Measurements from ENCODE around the gene PPP1R37. TPM values are rescaled to one million over a fixed set of nuclear protein-coding genes. Genes with fewer than 3 reads are reported as not detected.
A peak's percentile ranks its signal among the peaks of the same experiment; 100 is the strongest.

PPP1R37 gene
- total RNA-seq, 1 donor from 2014 or later: 36.5 TPM

GRCh38 chr19:45128146-45128545 lies 35.2 kb downstream of the PPP1R37 start:
- Histone ChIP-seq H3K36me3 (ENCODE audit: control insufficient read depth, insufficient read depth, low read length) (no peaks in the 10 kb centered on the region), H3K4me3 (ENCODE audit: low read depth, low read length) (no peak overlapping the region), H3K27me3 (ENCODE audit: control insufficient read depth, insufficient read depth, low read length) (no peaks in the 10 kb centered on the region)
- DNase-seq (ENCODE audit: low read depth): no peak
- TF ChIP-seq CTCF (IDR thresholded peaks at IDR 0.05; ENCODE audit: insufficient read depth, low read length, poor library complexity, severe bottlenecking): no peak

GRCh38 chr19:45128806-45129205 lies 35.8 kb downstream of the PPP1R37 start:
- Histone ChIP-seq H3K36me3 (ENCODE audit: control insufficient read depth, insufficient read depth, low read length) (no peaks in the 10 kb centered on the region), H3K4me3 (ENCODE audit: low read depth, low read length) (no peak overlapping the region), H3K27me3 (ENCODE audit: control insufficient read depth, insufficient read depth, low read length) (no peaks in the 10 kb centered on the region)
- no peak for TF ChIP-seq CTCF (IDR thresholded peaks at IDR 0.05; ENCODE audit: insufficient read depth, low read length, poor library complexity, severe bottlenecking)
- no peak for DNase-seq (ENCODE audit: low read depth)

- DNase-seq (ENCODE audit: low read depth): no peak
- Histone ChIP-seq H3K27me3 (ENCODE audit: control insufficient read depth, insufficient read depth, low read length) (no peaks in the 10 kb centered on the region), H3K4me3 (ENCODE audit: low read depth, low read length) (no peak overlapping the region), H3K36me3 (ENCODE audit: control insufficient read depth, insufficient read depth, low read length) (no peaks in the 10 kb centered on the region)
- no peak for TF ChIP-seq CTCF (IDR thresholded peaks at IDR 0.05; ENCODE audit: insufficient read depth, low read length, poor library complexity, severe bottlenecking)
Measured at GRCh38 chr19:45130236-45130635, 37.3 kb downstream of the PPP1R37 start.

- TF ChIP-seq CTCF (IDR thresholded peaks at IDR 0.05; ENCODE audit: insufficient read depth, low read length, poor library complexity, severe bottlenecking): peak; percentile 56
- DNase-seq (ENCODE audit: low read depth): peak; percentile 34
Measured at GRCh38 chr19:45130888-45131615, 38.1 kb downstream of the PPP1R37 start.

GRCh38 chr19:45133661-45134060 lies 40.7 kb downstream of the PPP1R37 start:
- Histone ChIP-seq H3K36me3 (ENCODE audit: control insufficient read depth, insufficient read depth, low read length) (no peaks in the 10 kb centered on the region), H3K27me3 (ENCODE audit: control insufficient read depth, insufficient read depth, low read length) (no peaks in the 10 kb centered on the region), H3K4me3 (ENCODE audit: low read depth, low read length) (no peak overlapping the region)
- DNase-seq (ENCODE audit: low read depth): no peak
- TF ChIP-seq CTCF (IDR thresholded peaks at IDR 0.05; ENCODE audit: insufficient read depth, low read length, poor library complexity, severe bottlenecking): no peak

More at GRCh38 chr19:45130888-45131615, 38.1 kb downstream of the PPP1R37 start:
- Histone ChIP-seq H3K4me3 (ENCODE audit: low read depth, low read length) (no peak overlapping the region), H3K27me3 (ENCODE audit: control insufficient read depth, insufficient read depth, low read length) (no peaks in the 10 kb centered on the region), H3K36me3 (ENCODE audit: control insufficient read depth, insufficient read depth, low read length) (no peaks in the 10 kb centered on the region)
